Stimulated activated CD8-positive, alpha-beta memory T cell treated with anti-CD3 and anti-CD28 coated beads, Interleukin-12 subunit alpha, Interleukin-12 subunit beta, amount 100 ng/mL, for 1 hour (primary cell): ENCODE data around the gene TMEM43.
"Not testable (repeated sequence)": the region's sequence is repeated elsewhere in the genome, so short reads cannot be mapped to it uniquely, and the experiment has no call there.

Experiments used
- DNase-seq: peaks from one replicate; pipeline ENCODE4 v3.0.0-alpha.2; 2020; ENCODE audit warnings: low read depth

The TMEM43 gene, protein sequence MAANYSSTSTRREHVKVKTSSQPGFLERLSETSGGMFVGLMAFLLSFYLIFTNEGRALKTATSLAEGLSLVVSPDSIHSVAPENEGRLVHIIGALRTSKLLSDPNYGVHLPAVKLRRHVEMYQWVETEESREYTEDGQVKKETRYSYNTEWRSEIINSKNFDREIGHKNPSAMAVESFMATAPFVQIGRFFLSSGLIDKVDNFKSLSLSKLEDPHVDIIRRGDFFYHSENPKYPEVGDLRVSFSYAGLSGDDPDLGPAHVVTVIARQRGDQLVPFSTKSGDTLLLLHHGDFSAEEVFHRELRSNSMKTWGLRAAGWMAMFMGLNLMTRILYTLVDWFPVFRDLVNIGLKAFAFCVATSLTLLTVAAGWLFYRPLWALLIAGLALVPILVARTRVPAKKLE

DNA sequence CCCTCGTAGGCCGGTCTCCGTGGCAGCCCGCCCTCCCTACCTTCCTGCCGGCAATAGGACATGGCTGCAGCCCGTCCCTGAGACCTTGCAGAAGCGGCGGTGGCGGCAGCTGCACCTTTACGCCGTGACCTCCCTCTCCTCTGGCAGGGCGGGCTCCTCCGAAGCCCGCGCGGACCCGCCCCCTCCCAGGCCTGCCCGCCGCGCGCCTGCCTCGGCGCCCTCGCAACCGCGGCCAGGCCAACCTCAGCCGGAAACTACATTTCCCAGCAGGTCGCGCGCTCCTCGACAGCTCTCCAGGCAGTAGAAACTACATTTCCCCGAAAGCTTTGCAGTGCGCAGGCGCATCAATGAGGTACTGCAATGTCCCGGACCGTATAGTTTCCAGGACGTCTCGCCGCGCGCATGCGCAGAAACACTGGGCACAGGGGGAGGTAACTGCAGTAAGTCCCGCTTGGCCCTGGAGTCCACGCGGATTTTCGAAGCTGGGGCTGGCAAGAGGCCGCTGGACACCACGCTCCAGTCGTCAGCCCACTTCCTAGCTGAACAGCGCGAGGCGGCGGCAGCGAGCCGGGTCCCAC is at the start of gene TMEM43, which contains the start of gene CHCHD4:
Gene TMEM43 (plus strand): TSS at position 438 of the 578 bp plus-strand sequence. CDS start 142 bp downstream, outside the sequence.
Gene CHCHD4 (minus strand): TSS at position 256 of the 578 bp plus-strand sequence. CDS start 194 bp downstream, at position 62.
- DNase-seq: peak; percentile 99

DNA sequence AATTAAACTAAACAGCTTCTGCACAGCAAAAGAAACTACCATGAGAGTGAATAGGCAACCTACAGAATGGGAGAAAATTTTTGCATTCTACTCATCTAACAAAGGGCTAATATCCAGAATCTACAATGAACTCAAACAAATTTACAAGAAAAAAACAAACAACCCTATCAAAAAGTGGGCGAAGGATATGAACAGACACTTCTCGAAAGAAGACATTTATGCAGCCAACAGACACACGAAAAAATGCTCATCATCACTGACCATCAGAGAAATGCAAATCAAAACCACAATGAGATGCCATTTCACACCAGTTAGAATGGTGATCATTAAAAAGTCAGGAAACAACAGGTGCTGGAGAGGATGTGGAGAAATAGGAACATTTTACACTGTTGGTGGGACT is 49.6 kb upstream of the TMEM43 start:
- not testable (repeated sequence) for DNase-seq

DNA sequence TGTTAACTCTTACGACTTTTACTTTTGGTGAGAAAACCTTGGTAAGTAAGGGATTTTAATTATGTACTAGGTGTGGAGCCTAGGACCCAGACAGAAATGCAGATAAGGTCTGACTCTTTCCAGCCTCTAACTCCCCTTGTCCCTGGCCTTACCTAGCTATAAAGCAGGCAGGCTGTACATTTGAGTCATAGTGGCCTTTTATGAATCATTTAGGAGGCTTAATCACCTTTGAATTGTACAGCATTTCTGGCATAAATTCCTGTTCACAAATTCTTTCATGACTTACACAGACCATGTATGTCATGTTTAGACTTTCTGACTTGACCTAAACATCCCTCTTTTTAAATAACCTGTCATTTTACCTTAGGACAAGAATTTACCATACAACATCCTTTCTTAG is 47.5 kb upstream of the TMEM43 start:
- DNase-seq: no peak

DNA sequence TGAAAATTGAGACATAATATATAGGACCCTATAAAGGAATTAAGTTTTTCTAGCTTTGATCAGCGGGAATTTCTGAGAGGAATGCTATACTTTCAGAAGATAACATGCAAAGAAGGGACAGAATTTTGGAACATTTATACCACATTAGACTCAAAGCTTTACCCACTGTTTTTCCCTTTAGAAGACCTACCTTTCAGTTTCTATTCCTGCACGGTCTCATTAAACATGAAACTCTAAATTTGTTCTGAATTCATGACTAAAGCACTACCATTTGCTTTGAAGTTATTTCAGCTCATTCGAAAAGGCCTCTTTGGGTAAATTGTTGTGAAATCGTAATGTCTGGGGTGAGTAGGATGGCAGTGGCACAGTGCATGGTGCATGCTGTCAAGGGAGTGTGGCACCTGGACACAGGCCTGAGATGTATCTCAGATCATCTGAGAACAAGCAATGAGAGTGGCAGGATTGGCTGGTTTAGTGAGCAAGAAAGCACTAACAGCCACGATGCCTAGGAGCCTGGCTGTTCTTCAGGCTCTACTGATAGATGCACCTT is 42.7 kb upstream of the TMEM43 start:
- DNase-seq: no peak

DNA sequence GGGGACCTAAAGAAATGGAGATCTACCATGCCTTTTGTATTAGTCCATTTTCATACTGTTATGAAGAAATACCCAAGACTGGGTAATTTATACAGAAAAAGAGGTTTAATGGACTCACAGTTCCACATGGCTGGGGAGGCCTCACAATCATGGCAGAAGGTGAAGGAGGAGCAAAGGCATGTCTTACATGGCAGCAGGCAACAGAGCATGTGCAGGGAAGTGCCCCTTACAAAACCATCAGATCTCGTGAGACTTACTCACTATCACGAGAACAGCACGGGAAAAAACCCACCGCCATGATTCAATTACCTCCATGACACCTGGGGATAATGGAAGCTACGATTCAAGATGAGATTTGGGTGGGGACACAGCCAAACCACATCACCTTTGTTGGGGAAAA is 37.4 kb upstream of the TMEM43 start:
- not testable (repeated sequence) for DNase-seq

DNA sequence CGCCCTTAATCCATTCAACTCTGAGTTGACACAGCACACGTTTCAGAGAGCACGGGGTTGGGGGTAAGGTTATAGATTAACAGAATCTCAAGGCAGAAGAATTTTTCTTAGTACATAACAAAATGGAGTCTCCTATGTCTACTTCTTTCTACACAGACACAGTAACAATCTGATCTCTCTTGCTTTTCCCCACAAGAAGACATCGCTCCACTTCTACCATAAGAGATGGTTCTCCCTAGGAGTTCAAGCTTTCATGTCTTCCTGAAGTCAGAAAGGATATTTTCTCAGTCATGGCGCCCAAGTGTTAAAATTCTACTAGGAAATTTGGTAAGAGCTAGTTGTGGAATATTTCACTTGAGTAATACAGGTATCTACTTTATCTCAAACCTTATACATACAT is 32.9 kb upstream of the TMEM43 start:
- not testable (repeated sequence) for DNase-seq

DNA sequence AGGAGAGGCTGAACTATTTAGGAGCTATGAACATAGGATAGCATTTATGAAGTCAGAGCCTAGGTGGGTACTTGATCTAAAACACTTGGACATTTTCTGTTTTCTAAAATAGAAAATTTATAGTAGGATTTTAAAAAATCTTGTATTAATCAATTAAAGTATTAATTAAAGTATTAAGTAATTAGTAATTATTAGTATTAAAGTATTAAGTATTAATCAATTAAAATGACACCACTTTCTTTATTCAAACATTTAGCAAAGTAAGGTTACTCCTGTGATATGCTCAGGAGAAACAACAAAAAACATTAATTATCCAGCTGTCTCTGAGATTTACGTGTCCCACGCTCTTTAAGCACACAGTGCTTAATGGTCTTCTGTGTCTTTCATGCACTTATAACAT is 32.4 kb upstream of the TMEM43 start:
- DNase-seq: no peak

DNA sequence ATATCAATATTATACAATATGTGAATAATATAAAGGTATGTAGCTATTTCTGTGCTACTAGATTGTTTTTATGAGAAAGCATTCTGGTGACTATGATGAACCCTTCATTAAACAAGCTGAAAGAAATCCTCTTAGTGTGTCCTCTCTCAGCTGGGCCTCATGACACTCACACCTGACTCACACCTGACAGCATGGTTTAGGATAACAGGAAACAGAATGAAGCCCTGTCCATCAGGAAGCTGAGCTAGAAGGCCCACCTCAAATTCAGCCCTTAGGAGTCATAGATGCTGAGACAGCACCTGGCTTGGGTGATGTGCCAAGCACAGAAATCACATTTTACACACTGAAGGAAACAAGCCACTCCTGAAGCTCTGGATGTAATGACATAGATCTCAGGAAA is 31.0 kb upstream of the TMEM43 start:
- DNase-seq: no peak

DNA sequence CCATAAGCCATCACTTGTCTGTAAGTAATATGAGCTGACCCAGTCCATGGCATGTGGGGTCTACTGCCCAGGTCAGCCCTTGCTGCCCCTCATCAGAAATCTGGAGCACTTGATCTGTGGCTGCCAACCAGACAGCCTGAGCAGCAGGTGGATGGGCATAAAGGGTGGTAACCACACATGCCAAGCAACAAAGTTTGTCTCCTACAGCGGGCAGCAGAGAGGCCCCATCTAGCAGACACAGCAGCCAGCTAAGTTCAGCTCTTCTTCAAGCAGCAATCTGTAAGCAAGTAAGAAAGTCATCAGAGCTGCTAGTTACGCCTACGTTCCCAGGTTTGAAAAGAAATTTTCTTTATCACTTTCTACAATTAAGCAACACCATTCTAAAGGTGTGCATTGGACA is 28.1 kb upstream of the TMEM43 start:
- no peak for DNase-seq

DNA sequence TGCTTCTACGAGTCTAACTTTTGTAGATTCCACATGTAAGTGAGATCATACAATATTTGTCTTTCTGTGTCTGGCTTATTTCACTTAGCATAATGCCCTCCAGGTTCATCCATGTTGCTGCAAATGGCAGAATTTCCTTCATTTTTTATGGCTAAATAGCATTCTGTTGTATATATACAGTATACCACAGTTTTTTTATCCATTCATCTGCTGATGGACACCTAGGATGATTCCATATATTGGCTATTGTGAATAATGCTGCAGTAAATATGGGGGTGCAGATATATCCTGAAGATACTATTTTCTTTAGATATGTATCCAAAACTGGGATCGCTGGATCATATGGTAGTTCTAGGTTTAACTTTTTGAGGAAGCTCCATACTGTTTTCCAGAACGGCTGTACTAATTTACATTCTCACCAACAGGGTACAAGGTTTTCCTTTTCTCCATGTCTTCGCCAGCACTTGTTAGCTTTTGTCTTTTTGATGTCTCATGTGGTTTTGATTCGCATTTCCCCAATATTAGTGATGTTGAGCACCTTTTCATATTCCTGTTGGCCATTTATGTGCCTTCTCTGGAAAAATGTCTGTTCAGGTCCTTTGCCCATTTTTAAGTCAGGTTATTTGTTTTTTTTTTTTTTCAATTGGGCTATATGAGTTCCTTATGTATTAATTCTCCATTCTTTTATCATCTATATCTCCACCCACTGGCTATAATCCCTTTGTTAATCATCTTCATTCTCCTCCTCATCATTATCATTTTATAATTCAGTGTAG is 27.0 kb upstream of the TMEM43 start:
- no peak for DNase-seq

DNA sequence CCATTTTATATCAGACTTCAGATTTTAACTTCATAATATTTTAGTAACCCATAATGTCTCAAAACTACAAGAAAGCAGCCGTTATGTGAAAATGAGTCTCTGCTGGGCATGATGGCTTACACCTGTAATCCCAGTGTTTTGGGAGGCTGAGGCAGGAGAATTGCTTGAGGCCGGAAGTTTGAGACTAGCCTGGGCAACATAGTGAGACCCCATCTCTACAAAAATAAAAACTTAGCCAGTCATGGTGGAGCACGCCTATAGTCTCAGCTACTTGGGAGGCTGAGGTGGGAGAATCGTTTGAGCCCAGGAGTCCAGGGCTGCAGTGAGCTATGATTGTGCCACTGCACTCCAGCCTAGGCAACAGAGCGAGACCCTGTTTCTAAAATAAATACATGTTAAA is 15.0 kb upstream of the TMEM43 start:
- DNase-seq: not testable (repeated sequence)

DNA sequence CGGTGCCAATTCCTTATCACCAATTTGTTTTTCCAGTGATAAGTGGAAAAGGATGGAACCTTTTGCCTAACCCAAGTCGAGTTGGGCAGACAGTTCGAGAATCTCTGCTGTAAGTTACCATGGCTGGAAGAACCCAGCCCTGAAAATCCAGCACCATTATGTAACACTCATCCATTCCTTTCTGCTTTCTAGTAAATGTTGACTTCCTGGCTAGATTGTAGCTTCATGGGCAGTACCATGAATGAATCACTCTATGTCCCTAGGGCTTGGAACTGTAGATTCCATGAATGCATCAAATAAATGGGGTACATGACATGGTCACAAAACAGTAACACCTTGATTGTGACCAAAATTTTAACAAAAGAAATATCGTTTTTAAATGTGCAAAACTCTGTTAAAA is 14.2 kb upstream of the TMEM43 start:
- DNase-seq: no peak

DNA sequence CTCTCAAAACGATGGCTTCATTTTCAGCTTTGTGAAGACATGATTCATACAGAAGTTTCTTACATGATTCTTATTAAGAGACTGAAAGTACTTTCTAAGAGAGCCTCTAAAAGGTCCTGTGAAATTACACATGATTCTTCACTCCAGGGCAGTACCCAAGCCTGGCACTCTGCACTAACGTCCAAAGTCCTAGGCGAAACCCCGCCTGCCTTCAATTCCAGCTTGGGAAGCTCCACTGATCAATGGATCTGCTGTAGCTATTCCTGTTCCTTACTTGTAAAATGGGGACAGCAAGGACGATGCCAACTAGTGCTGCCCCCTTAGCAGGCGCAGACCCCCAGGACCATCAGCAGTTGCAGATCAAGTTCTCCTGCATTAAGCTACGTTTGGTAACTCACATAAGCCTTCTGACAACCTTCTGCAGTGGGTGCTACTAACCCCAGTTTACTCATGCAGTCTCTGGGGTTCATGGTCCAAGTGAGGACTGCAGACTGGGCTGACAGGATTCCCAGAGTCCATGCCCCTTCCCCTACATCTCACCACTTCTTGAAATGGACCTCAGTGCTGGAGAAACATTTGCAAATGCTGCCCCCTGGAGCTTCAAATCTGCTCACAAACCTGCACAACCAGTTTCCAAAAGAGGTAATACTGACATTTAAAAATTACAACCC is 10.8 kb upstream of the TMEM43 start:
- DNase-seq: no peak

DNA sequence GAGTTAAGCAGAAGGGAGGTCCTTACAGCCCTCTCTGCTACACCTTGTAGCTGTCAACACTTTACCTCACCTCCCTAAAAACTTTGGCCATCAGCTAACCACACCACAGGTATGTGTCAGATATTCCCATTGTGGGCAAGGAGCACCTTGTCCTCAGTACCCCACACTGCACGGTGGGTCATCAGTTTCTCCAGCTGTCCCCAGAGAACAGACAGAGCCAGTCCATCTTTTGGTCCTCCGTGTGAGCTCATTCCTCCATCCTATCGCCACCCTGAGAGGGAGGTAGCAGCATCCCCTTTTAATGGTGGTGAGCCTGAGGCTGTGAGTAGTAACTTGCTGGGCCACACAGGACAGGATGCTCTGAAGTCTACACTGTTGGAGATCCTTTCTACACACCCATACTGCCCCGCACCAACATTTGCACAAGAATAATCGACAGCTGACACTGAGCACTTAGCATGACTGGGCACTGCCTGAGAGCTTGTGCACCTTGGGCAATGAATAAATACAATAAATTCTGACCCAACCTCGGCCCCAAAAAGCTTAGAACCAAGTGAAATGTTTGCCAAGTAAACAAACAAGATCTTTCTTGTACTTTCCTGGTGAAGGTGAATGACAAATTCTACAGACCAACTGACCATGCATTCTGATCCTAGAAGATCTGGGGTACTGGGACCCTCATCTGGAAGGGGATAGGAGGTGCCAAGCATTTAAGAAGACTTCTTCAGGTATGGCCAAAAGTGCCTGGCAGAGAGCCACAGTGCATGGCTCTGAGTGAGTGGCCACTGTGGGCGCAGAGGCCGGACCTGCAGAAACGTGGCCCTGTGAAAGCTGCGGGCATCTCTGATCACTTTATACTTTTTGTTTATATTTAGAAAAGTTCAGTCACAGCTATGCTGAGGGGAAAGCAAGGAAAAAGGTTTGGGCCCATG is 7.1 kb upstream of the TMEM43 start:
- DNase-seq: no peak

DNA sequence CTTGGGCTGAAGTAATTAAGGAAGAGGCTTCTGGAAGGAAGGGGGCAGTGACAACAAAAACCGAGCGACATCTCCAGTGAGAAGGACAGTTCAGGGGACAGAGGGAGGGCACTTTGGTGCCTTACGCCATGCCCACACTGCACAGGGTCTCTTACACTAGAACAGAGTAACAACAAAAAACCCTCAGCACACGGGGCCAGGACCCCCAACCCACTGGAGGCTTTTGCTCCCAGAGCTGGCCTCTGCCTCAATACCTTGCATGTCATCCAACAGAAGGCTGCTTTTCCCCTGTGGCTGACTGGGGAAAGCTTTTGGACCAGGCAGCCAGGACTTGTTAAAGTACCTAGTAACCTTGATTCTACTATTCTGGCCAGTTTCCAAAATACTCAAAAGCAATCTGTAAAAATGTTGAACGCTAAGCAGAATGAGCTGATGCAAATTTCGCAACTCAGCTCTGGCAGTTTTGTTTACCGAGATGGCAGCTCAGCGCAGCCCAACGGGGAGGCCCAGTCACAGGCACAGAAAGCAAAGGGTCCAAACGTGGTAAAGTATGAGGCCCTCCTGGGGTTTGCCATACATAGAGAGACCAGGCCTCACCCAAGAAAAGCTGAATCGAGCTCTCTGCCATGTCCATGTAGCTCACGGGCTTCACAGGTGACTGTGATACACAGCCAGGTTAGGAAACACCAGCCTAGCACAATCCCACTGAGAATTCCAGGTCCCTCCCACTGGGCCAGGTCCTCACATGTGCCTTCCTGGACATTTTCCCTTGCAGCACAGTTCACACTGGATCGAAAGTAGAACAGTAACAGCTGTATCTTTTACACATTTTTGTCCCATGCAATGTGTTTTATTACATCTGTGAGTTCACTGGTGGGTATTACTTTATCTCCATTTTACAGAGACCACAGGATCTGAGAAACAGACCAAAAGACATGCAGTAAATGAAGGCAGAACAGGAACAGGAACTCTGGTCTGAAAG is 6.2 kb upstream of the TMEM43 start:
- no peak for DNase-seq

DNA sequence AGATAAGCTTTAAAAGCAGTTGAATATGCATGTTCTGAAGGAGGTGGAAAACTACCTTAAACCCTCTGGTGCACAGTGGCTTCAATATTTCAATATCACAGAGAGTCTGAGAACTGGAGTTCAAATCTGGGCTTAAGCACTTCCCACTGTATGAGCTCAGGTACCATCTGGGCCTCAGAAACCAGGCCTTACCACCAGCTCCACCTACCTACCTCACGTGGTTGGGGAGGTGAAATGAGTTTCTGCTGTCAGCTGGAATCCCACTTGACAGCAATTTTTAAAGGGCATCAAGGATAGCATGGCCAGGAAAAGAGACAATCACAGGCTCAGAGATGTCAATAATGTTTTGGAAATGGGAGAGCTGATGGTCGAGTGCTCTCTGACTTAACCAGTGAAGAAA is 5.2 kb upstream of the TMEM43 start:
- no peak for DNase-seq

DNA sequence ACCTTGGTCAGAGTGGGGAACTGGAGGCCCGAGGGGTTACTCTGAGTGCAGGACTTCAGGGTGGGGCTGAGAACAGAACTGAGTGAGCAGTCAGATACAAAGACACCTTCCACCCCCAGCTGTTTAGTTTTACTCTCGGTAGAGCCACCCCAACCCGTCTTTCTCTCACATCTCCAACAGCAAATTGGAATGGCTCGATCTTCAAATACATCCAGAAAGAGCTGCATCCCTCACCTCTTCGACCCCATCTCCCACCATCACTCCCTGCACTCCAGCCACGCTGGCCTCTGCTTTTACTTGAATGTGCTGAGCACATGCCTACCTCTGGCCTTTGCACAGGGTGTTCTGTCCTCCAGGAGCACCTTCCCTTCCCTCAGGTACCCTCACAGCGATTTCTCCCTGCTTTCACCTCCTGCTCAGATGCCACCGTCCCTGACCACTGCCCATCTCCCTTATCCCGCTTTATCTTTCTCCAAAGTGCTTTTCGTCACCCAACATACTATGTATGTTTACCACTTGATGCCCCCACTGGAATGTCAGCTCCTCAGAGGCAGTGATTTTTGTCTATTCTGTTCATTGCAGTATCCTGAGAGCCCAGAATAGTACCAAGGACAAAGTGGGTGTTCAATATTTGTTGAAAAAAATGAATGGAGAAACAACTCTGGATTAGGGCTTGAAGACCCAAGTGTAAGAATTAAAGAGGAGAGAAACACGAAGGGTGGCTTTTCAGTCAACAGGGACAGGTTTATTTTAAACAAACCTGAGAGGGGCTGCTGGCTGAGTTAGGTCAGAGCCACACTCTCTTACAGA is 4.5 kb upstream of the TMEM43 start:
- DNase-seq: no peak

DNA sequence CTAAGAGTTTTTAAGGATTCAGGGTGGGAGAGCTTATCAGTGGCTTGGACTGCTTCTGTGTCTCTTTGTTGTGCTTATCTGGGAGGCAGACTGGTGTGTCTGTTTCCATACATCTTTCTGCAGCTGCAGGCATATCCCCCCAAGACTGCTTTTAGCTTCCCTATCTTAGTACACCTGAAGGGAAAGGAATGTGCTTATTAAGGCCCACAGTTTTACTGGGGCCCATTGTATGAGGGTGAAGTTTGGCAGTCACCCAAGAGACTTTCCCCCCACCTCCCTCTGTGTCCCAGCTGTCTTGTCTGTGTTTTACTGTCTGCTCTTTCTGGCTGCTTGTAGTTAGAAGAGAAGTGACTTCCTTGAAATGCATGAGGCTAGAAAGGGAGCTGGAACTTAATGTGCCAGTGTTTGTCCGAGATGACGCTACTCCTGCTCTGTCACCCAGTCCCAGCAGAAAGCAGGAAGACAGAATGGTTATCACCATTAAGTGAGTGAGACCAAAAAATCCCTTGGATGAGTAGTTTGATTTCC is 3.9 kb upstream of the TMEM43 start:
- DNase-seq: not testable (repeated sequence)
